GM23338 (cell line): Measurements from ENCODE around the gene CPNE2. TPM values are rescaled to one million over a fixed set of nuclear protein-coding genes. Genes with fewer than 3 reads are reported as not detected.
"Not testable (repeated sequence)": the region's sequence is repeated elsewhere in the genome, so short reads cannot be mapped to it uniquely, and the experiment has no call there.

Experiments
- ATAC-seq: fragments of 200-7000 bp; cut with Tn5 transposase; 3 replicates; pipeline ENCODE4 v1.9.1; 2020
- DNase-seq: peaks from one replicate; pipeline ENCODE4 v3.0.0-alpha.2; 2015; ENCODE audit warnings: low spot score
- H2AFZ ChIP-seq: fragments of 200-600 bp; sonication (generic); 2 replicates; pipeline ENCODE4 v1.8.0; 2016; ENCODE audit warnings: antibody characterized with exemption, mild to moderate bottlenecking, moderate library complexity
- H3F3A ChIP-seq: fragments of 200-600 bp; sonication (generic); replicated peaks from 2 replicates; pipeline ENCODE4 v1.8.0; 2017; ENCODE audit warnings: antibody characterized with exemption, mixed run types, low read depth
- H3K27ac ChIP-seq: fragments of 200-600 bp; sonication (generic); 2 replicates; pipeline ENCODE4 v1.6.1; 2016; ENCODE audit warnings: low read depth
- H3K27me3 ChIP-seq: fragments of 200-600 bp; sonication (generic); 2 replicates; pipeline ENCODE4 v1.8.0; 2016; ENCODE audit warnings: mild to moderate bottlenecking, mixed run types, moderate library complexity; ENCODE audit not compliant: insufficient read depth
- H3K36me3 ChIP-seq: fragments of 200-600 bp; sonication (generic); 2 replicates; pipeline ENCODE4 v1.8.0; 2016; ENCODE audit warnings: mild to moderate bottlenecking; ENCODE audit not compliant: insufficient read depth
- H3K4me1 ChIP-seq: fragments of 200-600 bp; sonication (generic); 2 replicates; pipeline ENCODE4 v1.8.0; 2016; ENCODE audit warnings: mild to moderate bottlenecking, moderate library complexity; ENCODE audit not compliant: insufficient read depth
- H3K4me2 ChIP-seq: fragments of 200-600 bp; sonication (generic); 2 replicates; pipeline ENCODE4 v1.7.1; 2017; ENCODE audit warnings: mixed run types
- H3K4me3 ChIP-seq: fragments of 200-600 bp; sonication (generic); 2 replicates; pipeline ENCODE4 v1.6.1; 2016; ENCODE audit warnings: mixed run types
- H3K79me2 ChIP-seq: fragments of 200-600 bp; sonication (generic); replicated peaks from 2 replicates; pipeline ENCODE4 v1.8.0; 2017; ENCODE audit warnings: mild to moderate bottlenecking; ENCODE audit not compliant: insufficient read depth
- H3K9me2 ChIP-seq: fragments of 200-600 bp; sonication (generic); 2 replicates; pipeline ENCODE4 v1.8.0; 2017; ENCODE audit not compliant: insufficient read depth
- H4K20me1 ChIP-seq: fragments of 200-600 bp; sonication (generic); replicated peaks from 2 replicates; pipeline ENCODE4 v1.8.0; 2017; ENCODE audit warnings: mild to moderate bottlenecking; ENCODE audit not compliant: insufficient read depth
- H3K27ac Mint-ChIP-seq: 2 replicates; pipeline ENCODE4 v1.8.0; 2020; ENCODE audit warnings: inconsistent platforms, mild to moderate bottlenecking, moderate library complexity, mixed read lengths
- H3K27me3 Mint-ChIP-seq: 3 replicates; pipeline ENCODE4 v1.8.0; 2022; ENCODE audit warnings: low read depth, mild to moderate bottlenecking, moderate library complexity, mixed read lengths, inconsistent platforms; ENCODE audit not compliant: insufficient read depth, poor library complexity
- H3K36me3 Mint-ChIP-seq: 3 replicates; pipeline ENCODE4 v1.8.0; 2021; ENCODE audit warnings: low read depth, mild to moderate bottlenecking, inconsistent platforms, moderate library complexity, mixed read lengths
- H3K4me1 Mint-ChIP-seq: 3 replicates; pipeline ENCODE4 v1.8.0; 2020; ENCODE audit warnings: mild to moderate bottlenecking, inconsistent platforms, mixed read lengths
- H3K4me3 Mint-ChIP-seq: 3 replicates; pipeline ENCODE4 v1.8.0; 2021; ENCODE audit warnings: moderate library complexity, mild to moderate bottlenecking, inconsistent platforms, mixed read lengths
- H3K9me3 Mint-ChIP-seq: 3 replicates; pipeline ENCODE4 v1.8.0; 2020; ENCODE audit warnings: moderate library complexity, mild to moderate bottlenecking, inconsistent platforms, mixed read lengths
- CTCF ChIP-seq, 2 experiments: fragments of 200-600 bp in 1 of 2; sonication (generic) in 1 of 2; conservative IDR thresholded peaks; 2 replicates each; pipeline versions ENCODE4 v1.5.1 to v1.6.1; 2016 to 2017; ENCODE audit warnings: antibody characterized with exemption in 2 of 2, low read depth in 2 of 2, mild to moderate bottlenecking in 2 of 2, moderate library complexity in 1 of 2
- ETS1 ChIP-seq: IDR thresholded peaks from 2 replicates; pipeline ENCODE4 v1.6.1; 2016; ENCODE audit warnings: antibody characterized with exemption
- EZH2 ChIP-seq: fragments of 200-600 bp; sonication (generic); IDR thresholded peaks from one replicate; pipeline ENCODE4 v1.8.0; 2017; ENCODE audit warnings: antibody characterized with exemption, mild to moderate bottlenecking, low read depth; ENCODE audit not compliant: unreplicated experiment
- EZH2phosphoT487 ChIP-seq: fragments of 200-600 bp; sonication (generic); IDR thresholded peaks from one replicate; pipeline ENCODE4 v1.8.1; 2018; ENCODE audit warnings: antibody characterized with exemption; ENCODE audit not compliant: unreplicated experiment
- ZNF114 ChIP-seq: fragments of 250-450 bp; sonication (Bioruptor Pico); IDR thresholded peaks from 2 replicates; pipeline ENCODE4 v1.5.0; 2020; ENCODE audit warnings: mild to moderate bottlenecking, moderate library complexity
- ZNF331 ChIP-seq: fragments of 250-450 bp; sonication (Bioruptor Pico); IDR thresholded peaks from 2 replicates; pipeline ENCODE4 v1.5.0; 2020; ENCODE audit warnings: low read depth, mild to moderate bottlenecking, moderate library complexity
- polyA plus RNA-seq: library from polyadenylated mRNA; unstranded; fragments of >200 nt; fragmentation: Nextera tagmentation; extraction: Ambion mirVana; gene quantifications from 2 replicates; pipeline ENCODE4 v1.2.1, GENCODE V29; 2016
- total RNA-seq: library from RNA; depleted of rRNA; stranded (reverse); fragments of >200 nt; shearing (Covaris generic); gene quantifications from 2 replicates; pipeline ENCODE4 v1.2.3, GENCODE V29; 2014

CPNE2 gene
- total and polyA plus RNA-seq, 2 experiments from 2014 or later, result 7.1 to 11.3 TPM

GRCh38 chr16:57108432-57108831, 16.0 kb downstream of the CPNE2 start:
- H3K79me2 ChIP-seq, result no peaks in the 10 kb centered on the region
- ATAC-seq, result no peak
- no peaks in the 10 kb centered on the region for H3F3A ChIP-seq
- Mint-ChIP-seq H3K9me3 (no peaks in the 10 kb centered on the region), H3K27me3 (peaks cover 13% of the 10 kb centered on the region), H3K36me3 (no peaks in the 10 kb centered on the region), H3K4me3 (no peak overlapping the region), H3K4me1 (peaks cover 20% of the 10 kb centered on the region), H3K27ac (no peak overlapping the region)
- H3K27me3 ChIP-seq, result no peaks in the 10 kb centered on the region
- no peak for TF ChIP-seq EZH2phosphoT487
- no peak for TF ChIP-seq CTCF (conservative IDR thresholded peaks at IDR 0.05; ENCODE audit: low read depth in 2 of 2)
- no peak for TF ChIP-seq ETS1
- TF ChIP-seq ZNF114 (CRISPR knock-in tag), result no peak
- no peak for TF ChIP-seq EZH2
- H4K20me1 ChIP-seq, result no peaks in the 10 kb centered on the region
- H3K27ac ChIP-seq, result no peak overlapping the region
- H2AFZ ChIP-seq, result no peak overlapping the region
- no peaks in the 10 kb centered on the region for H3K9me2 ChIP-seq
- H3K36me3 ChIP-seq, result no peaks in the 10 kb centered on the region
- no peak overlapping the region for H3K4me3 ChIP-seq
- peaks cover 9% of the 10 kb centered on the region for H3K4me1 ChIP-seq
- no peak overlapping the region for H3K4me2 ChIP-seq
- DNase-seq, result no peak

- Mint-ChIP-seq H3K27me3 (peaks cover 15% of the 10 kb centered on the region), H3K4me1 (peaks cover 18% of the 10 kb centered on the region)
- H3K27me3 ChIP-seq, H3K4me3 Mint-ChIP-seq, H3K9me2 ChIP-seq, H3K27ac Mint-ChIP-seq, H3K4me2 ChIP-seq, DNase-seq, ATAC-seq, H3K27ac ChIP-seq, H3K4me1 ChIP-seq, H3K79me2 ChIP-seq, H3K36me3 ChIP-seq, H3K4me3 ChIP-seq, H3F3A ChIP-seq, H2AFZ ChIP-seq, H3K9me3 Mint-ChIP-seq, H3K36me3 Mint-ChIP-seq, H4K20me1 ChIP-seq: not testable (repeated sequence)
These were observed 17.1 kb downstream of the CPNE2 start for GRCh38 chr16:57109259-57110105.

- H3F3A ChIP-seq, result no peaks in the 10 kb centered on the region
- no peak overlapping the region for H3K4me3 Mint-ChIP-seq
- DNase-seq (no peak), ATAC-seq (no peak)
- no peaks in the 10 kb centered on the region for H4K20me1 ChIP-seq
- H3K79me2 ChIP-seq, result no peaks in the 10 kb centered on the region
- H3K4me2 ChIP-seq, result no peak overlapping the region
- H3K4me1 Mint-ChIP-seq, result peaks cover 17% of the 10 kb centered on the region
- no peak overlapping the region for H3K27ac Mint-ChIP-seq
- H3K4me1 ChIP-seq, result no peaks in the 10 kb centered on the region; the same call in 1 of the 2 replicates
- H3K27me3 Mint-ChIP-seq, result peaks cover 15% of the 10 kb centered on the region
- no peak overlapping the region for H3K27ac ChIP-seq
- H3K9me3 Mint-ChIP-seq, result no peaks in the 10 kb centered on the region
- H3K36me3 ChIP-seq, result no peaks in the 10 kb centered on the region
- H2AFZ ChIP-seq, result no peak overlapping the region
- no peaks in the 10 kb centered on the region for H3K27me3 ChIP-seq
- no peak overlapping the region for H3K4me3 ChIP-seq
- H3K36me3 Mint-ChIP-seq, result no peaks in the 10 kb centered on the region; the same call in 2 of the 3 replicates
- H3K9me2 ChIP-seq, result no peaks in the 10 kb centered on the region
- TF ChIP-seq ETS1 (no peak), ZNF331 (CRISPR knock-in tag) (no peak)
These were observed 18.6 kb downstream of the CPNE2 start for GRCh38 chr16:57110937-57111336.
